SK-N-SH (cell line): ENCODE measurements around the gene SLC3A2. TPM values are rescaled to one million over a fixed set of nuclear protein-coding genes. Genes with fewer than 3 reads are reported as not detected.

Experiments
- CTCF ChIA-PET: fragments of 300-600, 350-600 bp; formaldehyde crosslinking; extraction: SDS; loops from one replicate; lab custom pipeline; 2021; lab: Yijun Ruan, JAX
- POLR2A ChIA-PET: fragments of 350-600 bp; sonication (Branson Sonifier 250); formaldehyde crosslinking; extraction: SDS; loops from one replicate; lab custom pipeline; 2020; ENCODE audit warnings: antibody characterized with exemption, inconsistent platforms; lab: Yijun Ruan, JAX
- DNase-seq: peaks from one replicate; pipeline ENCODE4 v3.0.0; 2012
- H2AFZ ChIP-seq: fragments of 200-600 bp; sonication (generic); 2 replicates; pipeline ENCODE4 v1.8.1; 2016; ENCODE audit warnings: antibody characterized with exemption, mild to moderate bottlenecking, low read depth
- H3F3A ChIP-seq: fragments of 200-600 bp; sonication (generic); replicated peaks from 2 replicates; pipeline ENCODE3; 2016; ENCODE audit warnings: antibody characterized with exemption, mild to moderate bottlenecking; ENCODE audit not compliant: insufficient read depth
- H3K27ac ChIP-seq, 2 experiments: fragments of 200-500 bp in 1 of 2; fragments of 200-600 bp in 1 of 2; sonication (Bioruptor generic) in 1 of 2; sonication (generic), shearing (Covaris generic) in 1 of 2; 2 replicates each; pipeline versions ENCODE4 v1.5.1 to v1.6.1; 2014 to 2016; ENCODE audit warnings: low read depth in 2 of 2, inconsistent platforms in 1 of 2, low read length in 1 of 2, mild to moderate bottlenecking in 1 of 2, mixed read lengths in 1 of 2
- H3K27me3 ChIP-seq: fragments of 200-600 bp; sonication (generic), shearing (Covaris generic); 2 replicates; pipeline ENCODE4 v1.6.1; 2016; ENCODE audit warnings: mixed run types; ENCODE audit not compliant: insufficient read depth
- H3K36me3 ChIP-seq, 2 experiments: fragments of 200-500 bp in 1 of 2; fragments of 200-600 bp in 1 of 2; sonication (Bioruptor generic) in 1 of 2; sonication (generic) in 1 of 2; replicated peaks in 1 of 2; 2 replicates each; pipeline versions ENCODE3 to v1.5.1; 2014 to 2016; ENCODE audit warnings: low read length in 1 of 2, mild to moderate bottlenecking in 1 of 2; ENCODE audit not compliant: insufficient read depth in 2 of 2, control insufficient read depth in 1 of 2
- H3K4me1 ChIP-seq, 2 experiments: fragments of 200-500 bp in 1 of 2; fragments of 200-600 bp in 1 of 2; sonication (Bioruptor generic) in 1 of 2; sonication (generic), shearing (Covaris generic) in 1 of 2; 2 replicates each; pipeline versions ENCODE4 v1.5.1 to v1.6.1; 2014 to 2016; ENCODE audit warnings: low read depth in 1 of 2, low read length in 1 of 2, mixed run types in 1 of 2; ENCODE audit not compliant: insufficient read depth in 2 of 2, control insufficient read depth in 1 of 2
- H3K4me2 ChIP-seq: fragments of 200-600 bp; sonication (generic), shearing (Covaris generic); 2 replicates; pipeline ENCODE4 v1.6.1; 2017; ENCODE audit warnings: mixed run types
- H3K4me3 ChIP-seq, 2 experiments: fragments of 200-500 bp in 1 of 2; fragments of 200-600 bp in 1 of 2; sonication (Bioruptor generic) in 1 of 2; sonication (generic), shearing (Covaris generic) in 1 of 2; 2 replicates each; pipeline versions ENCODE4 v1.5.1 to v1.8.1; 2014 to 2016; ENCODE audit warnings: low read depth in 2 of 2, inconsistent platforms in 1 of 2, low read length in 1 of 2, mild to moderate bottlenecking in 1 of 2, mixed read lengths in 1 of 2, moderate library complexity in 1 of 2
- H3K79me2 ChIP-seq: fragments of 200-600 bp; sonication (generic); 2 replicates; pipeline ENCODE4 v1.8.1; 2017; ENCODE audit warnings: mild to moderate bottlenecking; ENCODE audit not compliant: insufficient read depth
- H3K9ac ChIP-seq: fragments of 200-600 bp; sonication (generic); 2 replicates; pipeline ENCODE4 v1.6.1; 2017; ENCODE audit warnings: mixed run types
- H3K9me2 ChIP-seq: fragments of 200-600 bp; sonication (generic); 2 replicates; pipeline ENCODE4 v1.6.1; 2017; ENCODE audit warnings: mixed run types
- H3K9me3 ChIP-seq: fragments of 200-600 bp; sonication (generic); 2 replicates; pipeline ENCODE4 v1.6.1; 2017; ENCODE audit warnings: mixed run types, mild to moderate bottlenecking, moderate library complexity
- H4K20me1 ChIP-seq: fragments of 200-600 bp; sonication (generic); 2 replicates; pipeline ENCODE4 v1.6.1; 2017; ENCODE audit warnings: mild to moderate bottlenecking, mixed run types; ENCODE audit not compliant: insufficient read depth
- CHD2 ChIP-seq: fragments of 150-350 bp; IDR thresholded peaks from 2 replicates; pipeline ENCODE4 v1.6.1; 2018; ENCODE audit warnings: low read length; ENCODE audit not compliant: partially characterized antibody
- ELF1 ChIP-seq: IDR thresholded peaks from 2 replicates; pipeline ENCODE4 v1.4.0; 2012
- EP300 ChIP-seq, 2 experiments: IDR thresholded peaks; 2 replicates each; pipeline versions ENCODE4 v1.4.0 to v1.6.1; 2012; ENCODE audit warnings: borderline replicate concordance in 1 of 2, low read depth in 1 of 2, low read length in 1 of 2
- EZH2phosphoT487 ChIP-seq: fragments of 200-600 bp; sonication (generic); IDR thresholded peaks from 2 replicates; pipeline ENCODE4 v1.6.1; 2017; ENCODE audit warnings: low read depth, mixed run types, mild to moderate bottlenecking, antibody characterized with exemption, moderate library complexity, borderline replicate concordance
- FOSL2 ChIP-seq: IDR thresholded peaks from 2 replicates; pipeline ENCODE4 v1.4.0; 2012; ENCODE audit warnings: low read depth, mild to moderate bottlenecking, moderate library complexity, borderline replicate concordance
- FOXM1 ChIP-seq: IDR thresholded peaks from 2 replicates; pipeline ENCODE4 v1.4.0; 2012; ENCODE audit warnings: low read depth, mild to moderate bottlenecking
- GABPA ChIP-seq: IDR thresholded peaks from 2 replicates; pipeline ENCODE4 v1.4.0; 2012; ENCODE audit warnings: low read depth, mild to moderate bottlenecking
- GATA2 ChIP-seq: sonication (generic); formaldehyde crosslinking; IDR thresholded peaks from 2 replicates; pipeline ENCODE4 v1.5.0; 2020; ENCODE audit warnings: mild to moderate bottlenecking, missing genetic modification reagents
- JUND ChIP-seq: IDR thresholded peaks from 2 replicates; pipeline ENCODE4 v1.4.0; 2012
- MAX ChIP-seq: IDR thresholded peaks from 2 replicates; pipeline ENCODE4 v1.4.0; 2012; ENCODE audit warnings: low read depth
- RAD21 ChIP-seq: IDR thresholded peaks from 2 replicates; pipeline ENCODE4 v1.6.1; 2012; ENCODE audit warnings: mild to moderate bottlenecking, low read length
- RCOR1 ChIP-seq: fragments of 150-350 bp; IDR thresholded peaks from 2 replicates; pipeline ENCODE4 v1.6.1; 2017; ENCODE audit warnings: antibody characterized with exemption, low read length
- RFX5 ChIP-seq: IDR thresholded peaks from 2 replicates; pipeline ENCODE4 v1.6.1; 2012; ENCODE audit warnings: mild to moderate bottlenecking, improper control_type of control experiment, low read length
- SIN3A ChIP-seq: IDR thresholded peaks from 2 replicates; pipeline ENCODE4 v1.6.1; 2012; ENCODE audit warnings: low read depth, mild to moderate bottlenecking, low read length, moderate library complexity, borderline replicate concordance
- TCF12 ChIP-seq: IDR thresholded peaks from 2 replicates; pipeline ENCODE4 v1.4.0; 2012
- TEAD4 ChIP-seq: IDR thresholded peaks from 2 replicates; pipeline ENCODE4 v1.4.0; 2012; ENCODE audit warnings: mild to moderate bottlenecking, borderline replicate concordance; ENCODE audit not compliant: insufficient read depth
- YY1 ChIP-seq: IDR thresholded peaks from 2 replicates; pipeline ENCODE4 v1.4.0; 2012; ENCODE audit warnings: low read depth, mild to moderate bottlenecking
- ZBTB33 ChIP-seq: IDR thresholded peaks from 2 replicates; pipeline ENCODE4 v1.4.0; 2012; ENCODE audit warnings: low read depth, borderline replicate concordance
- WGBS: methylation state at CpG from one replicate; pipeline ENCODE4 v1.1.6; 2017; ENCODE audit warnings: low lambda C conversion rate; 5-methylcytosine and 5-hydroxymethylcytosine counted together
- polyA plus RNA-seq, 3 experiments: library from polyadenylated mRNA; depleted of rRNA; stranded (reverse); fragments of >200 nt; gene quantifications; 2 replicates each; pipeline ENCODE4 v1.2.3, GENCODE V29; 2012
- TF ChIP-seq, protein P1 (sequence below): fragments of 150-350 bp; IDR thresholded peaks from 2 replicates; pipeline ENCODE4 v1.6.1; 2017; ENCODE audit warnings: antibody characterized with exemption, low read length, low read depth, borderline replicate concordance
- TF ChIP-seq, protein P2 (sequence below): fragments of 200-600 bp; sonication (generic); IDR thresholded peaks from 2 replicates; pipeline ENCODE4 v1.6.1; 2017; ENCODE audit warnings: antibody characterized with exemption, mild to moderate bottlenecking, moderate library complexity
- TF ChIP-seq, protein P3 (sequence below): fragments of 150-350 bp; IDR thresholded peaks from 2 replicates; pipeline ENCODE4 v1.6.1; 2016; ENCODE audit warnings: mild to moderate bottlenecking, low read depth, low read length
- TF ChIP-seq, protein P4 (sequence below): IDR thresholded peaks from 2 replicates; pipeline ENCODE4 v1.6.1; 2012; ENCODE audit warnings: mild to moderate bottlenecking, low read depth, low read length, moderate library complexity

SLC3A2 gene
- polyA plus RNA-seq, 1 of the 3 experiments (the other 2 are of a cell fraction), result 308 TPM

DNA sequence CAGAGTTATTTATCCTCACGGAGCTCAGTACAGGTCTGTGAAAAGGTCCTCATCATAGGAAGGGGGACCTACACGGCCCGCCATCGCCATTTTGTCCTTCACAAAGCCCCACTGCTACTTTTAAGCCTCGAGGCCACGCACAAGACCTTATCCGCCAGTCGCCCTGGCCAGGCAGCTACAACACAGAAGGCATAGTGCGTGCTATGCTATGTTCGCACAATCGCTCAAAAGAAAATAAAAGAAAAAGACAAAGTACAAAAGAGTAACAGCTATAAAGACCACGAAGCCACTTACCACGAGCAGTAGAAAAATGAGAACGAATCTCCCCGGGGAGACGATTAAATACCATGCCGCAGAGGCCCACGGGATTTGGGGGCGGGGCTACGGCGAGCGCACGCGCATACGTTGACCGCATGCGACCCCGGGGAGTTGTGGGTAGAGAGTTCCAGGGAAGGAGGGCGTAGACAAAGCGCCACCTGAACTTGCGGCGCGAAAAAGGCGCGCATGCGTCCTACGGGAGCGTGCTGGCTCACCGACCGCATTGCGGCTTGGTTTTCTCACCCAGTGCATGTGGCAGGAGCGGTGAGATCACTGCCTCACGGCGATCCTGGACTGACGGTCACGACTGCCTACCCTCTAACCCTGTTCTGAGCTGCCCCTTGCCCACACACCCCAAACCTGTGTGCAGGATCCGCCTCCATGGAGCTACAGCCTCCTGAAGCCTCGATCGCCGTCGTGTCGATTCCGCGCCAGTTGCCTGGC, 24.9 kb upstream of the SLC3A2 start:
- peaks cover 34 to 38% of the 10 kb centered on the region in 2 experiments for H3K36me3 ChIP-seq
- H3K9me3 ChIP-seq, result no peaks in the 10 kb centered on the region
- no peaks in the 10 kb centered on the region for H3K27me3 ChIP-seq
- H3K9me2 ChIP-seq, result no peaks in the 10 kb centered on the region
- 1% methylated on average over 29 of the region's 54 CpGs for WGBS
- POLR2A ChIA-PET, result interaction anchor here (0.7 to 9.4 kb wide), 18 partner anchors 8 to 1193 kb away, joined by 3 to 146 read pairs (median 6); partner anchors contain the start of genes C11orf98, CSKMT, HNRNPUL2 and NXF1
- H3K27ac ChIP-seq, result peak overlapping the region; percentile 61 to 93
- H3K79me2 ChIP-seq, result peaks cover 53% of the 10 kb centered on the region
- peak overlapping the region; percentile 84 for H3K4me2 ChIP-seq
- DNase-seq, result peak; percentile 93
- peaks cover 39% of the 10 kb centered on the region for H4K20me1 ChIP-seq
- H3F3A ChIP-seq, result peaks cover 47% of the 10 kb centered on the region
- H3K9ac ChIP-seq, result peak overlapping the region; percentile 92
- H3K4me1 ChIP-seq, result peaks cover 14 to 16% of the 10 kb centered on the region in 2 experiments; a peak in 3 of 4 replicates
- CTCF ChIA-PET, result interaction anchor here (0.6 to 5.2 kb wide), 7 partner anchors 15 to 83 kb away, joined by 3 to 46 read pairs (median 4); partner anchors contain the start of genes SLC3A2 and TMEM179B
- H3K4me3 ChIP-seq, result peak overlapping the region; percentile 90 to 94
- peak overlapping the region; percentile 93 for H2AFZ ChIP-seq
- TF ChIP-seq JUND, result no peak
- TF ChIP-seq, protein P1, sequence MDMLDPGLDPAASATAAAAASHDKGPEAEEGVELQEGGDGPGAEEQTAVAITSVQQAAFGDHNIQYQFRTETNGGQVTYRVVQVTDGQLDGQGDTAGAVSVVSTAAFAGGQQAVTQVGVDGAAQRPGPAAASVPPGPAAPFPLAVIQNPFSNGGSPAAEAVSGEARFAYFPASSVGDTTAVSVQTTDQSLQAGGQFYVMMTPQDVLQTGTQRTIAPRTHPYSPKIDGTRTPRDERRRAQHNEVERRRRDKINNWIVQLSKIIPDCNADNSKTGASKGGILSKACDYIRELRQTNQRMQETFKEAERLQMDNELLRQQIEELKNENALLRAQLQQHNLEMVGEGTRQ, result no peak
- no peak for TF ChIP-seq FOXM1
- TF ChIP-seq EZH2phosphoT487, result no peak
- TF ChIP-seq TCF12, result no peak
- no peak for TF ChIP-seq GABPA
- TF ChIP-seq FOSL2, result no peak
- TF ChIP-seq CHD2, result peak; percentile 48
- no peak for TF ChIP-seq ZBTB33
- no peak for TF ChIP-seq EP300 (IDR thresholded peaks at IDR 0.05; ENCODE audit: borderline replicate concordance in 1 of 2, low read depth in 1 of 2, low read length in 1 of 2)
- TF ChIP-seq, protein P2, sequence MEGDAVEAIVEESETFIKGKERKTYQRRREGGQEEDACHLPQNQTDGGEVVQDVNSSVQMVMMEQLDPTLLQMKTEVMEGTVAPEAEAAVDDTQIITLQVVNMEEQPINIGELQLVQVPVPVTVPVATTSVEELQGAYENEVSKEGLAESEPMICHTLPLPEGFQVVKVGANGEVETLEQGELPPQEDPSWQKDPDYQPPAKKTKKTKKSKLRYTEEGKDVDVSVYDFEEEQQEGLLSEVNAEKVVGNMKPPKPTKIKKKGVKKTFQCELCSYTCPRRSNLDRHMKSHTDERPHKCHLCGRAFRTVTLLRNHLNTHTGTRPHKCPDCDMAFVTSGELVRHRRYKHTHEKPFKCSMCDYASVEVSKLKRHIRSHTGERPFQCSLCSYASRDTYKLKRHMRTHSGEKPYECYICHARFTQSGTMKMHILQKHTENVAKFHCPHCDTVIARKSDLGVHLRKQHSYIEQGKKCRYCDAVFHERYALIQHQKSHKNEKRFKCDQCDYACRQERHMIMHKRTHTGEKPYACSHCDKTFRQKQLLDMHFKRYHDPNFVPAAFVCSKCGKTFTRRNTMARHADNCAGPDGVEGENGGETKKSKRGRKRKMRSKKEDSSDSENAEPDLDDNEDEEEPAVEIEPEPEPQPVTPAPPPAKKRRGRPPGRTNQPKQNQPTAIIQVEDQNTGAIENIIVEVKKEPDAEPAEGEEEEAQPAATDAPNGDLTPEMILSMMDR, result no peak
- no peak for TF ChIP-seq RAD21
- TF ChIP-seq SIN3A, result peak; percentile 95; the same call in 1 of the 2 replicates
- TF ChIP-seq, protein P3, sequence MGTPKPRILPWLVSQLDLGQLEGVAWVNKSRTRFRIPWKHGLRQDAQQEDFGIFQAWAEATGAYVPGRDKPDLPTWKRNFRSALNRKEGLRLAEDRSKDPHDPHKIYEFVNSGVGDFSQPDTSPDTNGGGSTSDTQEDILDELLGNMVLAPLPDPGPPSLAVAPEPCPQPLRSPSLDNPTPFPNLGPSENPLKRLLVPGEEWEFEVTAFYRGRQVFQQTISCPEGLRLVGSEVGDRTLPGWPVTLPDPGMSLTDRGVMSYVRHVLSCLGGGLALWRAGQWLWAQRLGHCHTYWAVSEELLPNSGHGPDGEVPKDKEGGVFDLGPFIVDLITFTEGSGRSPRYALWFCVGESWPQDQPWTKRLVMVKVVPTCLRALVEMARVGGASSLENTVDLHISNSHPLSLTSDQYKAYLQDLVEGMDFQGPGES, result no peak
- peak; percentile 83 for TF ChIP-seq YY1
- 0 out of 2 replicates have a peak, but pooled peaks have one; percentile 15 for TF ChIP-seq TEAD4
- TF ChIP-seq MAX, result peak; percentile 97
- no peak for TF ChIP-seq RFX5
- TF ChIP-seq, protein P4, sequence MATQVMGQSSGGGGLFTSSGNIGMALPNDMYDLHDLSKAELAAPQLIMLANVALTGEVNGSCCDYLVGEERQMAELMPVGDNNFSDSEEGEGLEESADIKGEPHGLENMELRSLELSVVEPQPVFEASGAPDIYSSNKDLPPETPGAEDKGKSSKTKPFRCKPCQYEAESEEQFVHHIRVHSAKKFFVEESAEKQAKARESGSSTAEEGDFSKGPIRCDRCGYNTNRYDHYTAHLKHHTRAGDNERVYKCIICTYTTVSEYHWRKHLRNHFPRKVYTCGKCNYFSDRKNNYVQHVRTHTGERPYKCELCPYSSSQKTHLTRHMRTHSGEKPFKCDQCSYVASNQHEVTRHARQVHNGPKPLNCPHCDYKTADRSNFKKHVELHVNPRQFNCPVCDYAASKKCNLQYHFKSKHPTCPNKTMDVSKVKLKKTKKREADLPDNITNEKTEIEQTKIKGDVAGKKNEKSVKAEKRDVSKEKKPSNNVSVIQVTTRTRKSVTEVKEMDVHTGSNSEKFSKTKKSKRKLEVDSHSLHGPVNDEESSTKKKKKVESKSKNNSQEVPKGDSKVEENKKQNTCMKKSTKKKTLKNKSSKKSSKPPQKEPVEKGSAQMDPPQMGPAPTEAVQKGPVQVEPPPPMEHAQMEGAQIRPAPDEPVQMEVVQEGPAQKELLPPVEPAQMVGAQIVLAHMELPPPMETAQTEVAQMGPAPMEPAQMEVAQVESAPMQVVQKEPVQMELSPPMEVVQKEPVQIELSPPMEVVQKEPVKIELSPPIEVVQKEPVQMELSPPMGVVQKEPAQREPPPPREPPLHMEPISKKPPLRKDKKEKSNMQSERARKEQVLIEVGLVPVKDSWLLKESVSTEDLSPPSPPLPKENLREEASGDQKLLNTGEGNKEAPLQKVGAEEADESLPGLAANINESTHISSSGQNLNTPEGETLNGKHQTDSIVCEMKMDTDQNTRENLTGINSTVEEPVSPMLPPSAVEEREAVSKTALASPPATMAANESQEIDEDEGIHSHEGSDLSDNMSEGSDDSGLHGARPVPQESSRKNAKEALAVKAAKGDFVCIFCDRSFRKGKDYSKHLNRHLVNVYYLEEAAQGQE, result peak; percentile 77
- TF ChIP-seq GATA2, result no peak
- TF ChIP-seq ELF1, result no peak
- TF ChIP-seq RCOR1, result 0 out of 2 replicates have a peak, but pooled peaks have one; percentile 23
